Ramos (cell line): ENCODE results near the gene TMEM184B.

Experiments used
- in situ Hi-C: fragments of 300-500 bp; cut with MboI; formaldehyde crosslinking; loops from one replicate; pipeline ENCODE4 v1.14.3; 2022; ENCODE audit warnings: low sequenced_read_pairs; ENCODE audit not compliant: unreplicated experiment

TMEM184B gene

DNA sequence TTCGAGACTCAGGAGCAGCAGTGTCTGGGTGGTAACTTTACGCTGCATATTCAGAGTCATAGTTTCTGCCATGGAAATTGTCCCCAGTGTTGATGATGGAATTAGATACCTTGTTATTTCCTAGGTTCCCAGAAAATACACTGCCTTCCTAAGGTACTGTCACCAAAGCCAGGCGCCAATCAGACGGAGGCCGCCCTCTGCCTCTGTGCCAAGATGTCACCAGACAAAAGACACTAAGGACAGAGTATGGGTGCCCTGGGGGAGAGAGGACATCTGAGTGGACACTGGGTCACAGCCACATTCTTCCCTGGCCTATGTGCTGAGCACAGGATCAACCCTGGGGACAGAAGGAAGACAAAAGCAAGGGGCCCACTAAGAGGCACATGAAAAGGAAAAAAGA lies 102.3 kb downstream of the TMEM184B start:
- in situ Hi-C loops, result no loop called here
